Vagina (tissue), 2 donors: ENCODE results near the gene MFSD12.
"Not testable (repeated sequence)": the region's sequence is repeated elsewhere in the genome, so short reads cannot be mapped to it uniquely, and the experiment has no call there.

Experiments used
- POLR2A ChIP-seq, 2 donors: fragments of 450-650 bp; IDR thresholded peaks; one replicate each; pipeline ENCODE4 v1.6.1; 2017; ENCODE audit warnings: antibody characterized with exemption in 2 of 2, mild to moderate bottlenecking in 2 of 2, moderate library complexity in 2 of 2
- POLR2AphosphoS5 ChIP-seq, 2 donors: sonication (generic); formaldehyde crosslinking; IDR thresholded peaks; one replicate each; pipeline ENCODE4 v1.9.0; 2017; ENCODE audit warnings: antibody characterized with exemption in 2 of 2, mild to moderate bottlenecking in 2 of 2, low read depth in 1 of 2; ENCODE audit not compliant: insufficient read depth in 1 of 2

DNA sequence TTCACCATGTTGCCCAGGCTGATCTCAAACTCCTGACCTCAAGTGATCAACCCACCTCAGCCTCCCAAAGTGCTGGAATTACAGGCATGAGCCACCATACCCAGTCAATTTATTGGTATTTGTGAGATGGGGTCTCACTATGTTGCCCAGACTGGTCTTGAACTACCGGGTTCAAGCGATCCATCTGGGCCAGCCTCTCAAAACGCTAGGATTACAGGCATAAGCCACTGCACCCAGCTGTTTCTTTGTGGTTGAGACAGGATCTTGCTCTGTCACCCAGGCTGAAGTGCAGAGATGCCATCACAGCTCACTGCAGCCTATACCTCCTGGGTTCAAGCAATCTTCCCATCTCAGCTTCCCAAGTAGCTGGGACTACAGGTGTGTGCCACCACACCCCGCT is 24.4 kb upstream of the MFSD12 start:
- TF ChIP-seq POLR2A (IDR thresholded peaks at IDR 0.05); POLR2AphosphoS5 (IDR thresholded peaks at IDR 0.05; ENCODE audit: insufficient read depth in 1 of 2, low read depth in 1 of 2): not testable (repeated sequence)
